Activated T-cell treated with anti-CD3 and anti-CD28 coated beads, Interleukin-2, amount 50 U/mL, for 72 hours (primary cell): ENCODE measurements around the gene ERC2. TPM values are rescaled to one million over a fixed set of nuclear protein-coding genes. Genes with fewer than 3 reads are reported as not detected.

Source experiments
- ATAC-seq, 2 donors: fragments of 150-1000 bp; cut with Tn5 transposase; replicated peaks in 1 of 2; 2 replicates each; pipeline ENCODE4 v1.10.0; 2021; ENCODE audit warnings: moderate library complexity in 2 of 2, mild to moderate bottlenecking in 1 of 2
- DNase-seq, 2 donors: peaks; one replicate each; pipeline ENCODE4 v3.0.0; 2021 to 2022; ENCODE audit warnings: mixed read lengths in 1 of 2
- H3K27ac Mint-ChIP-seq: one replicate; pipeline ENCODE4 v1.8.0; 2022; ENCODE audit warnings: mild to moderate bottlenecking, moderate library complexity, mixed read lengths
- H3K27me3 Mint-ChIP-seq: one replicate; pipeline ENCODE4 v1.8.0; 2022; ENCODE audit warnings: low read depth, mixed read lengths
- H3K36me3 Mint-ChIP-seq, 2 donors: one replicate each; pipeline ENCODE4 v1.8.0; 2022; ENCODE audit warnings: mixed read lengths in 2 of 2, mild to moderate bottlenecking in 1 of 2; ENCODE audit not compliant: insufficient read depth in 2 of 2
- H3K4me1 Mint-ChIP-seq: one replicate; pipeline ENCODE4 v1.8.0; 2022; ENCODE audit warnings: low read depth, mixed read lengths
- H3K4me3 Mint-ChIP-seq, 2 donors: one replicate each; pipeline ENCODE4 v1.8.0; 2022; ENCODE audit warnings: mild to moderate bottlenecking in 2 of 2, mixed read lengths in 2 of 2, moderate library complexity in 2 of 2
- H3K9me3 Mint-ChIP-seq, 2 donors: one replicate each; pipeline ENCODE4 v1.8.0; 2022; ENCODE audit warnings: mixed read lengths in 2 of 2
- total RNA-seq, 2 donors: library from RNA; stranded (reverse); gene quantifications; one replicate each; pipeline ENCODE4 v1.2.3, GENCODE V29; 2022

The ERC2 gene
- total RNA-seq, 2 donors from 2014 or later, result 0.19 to 0.35 TPM

DNA sequence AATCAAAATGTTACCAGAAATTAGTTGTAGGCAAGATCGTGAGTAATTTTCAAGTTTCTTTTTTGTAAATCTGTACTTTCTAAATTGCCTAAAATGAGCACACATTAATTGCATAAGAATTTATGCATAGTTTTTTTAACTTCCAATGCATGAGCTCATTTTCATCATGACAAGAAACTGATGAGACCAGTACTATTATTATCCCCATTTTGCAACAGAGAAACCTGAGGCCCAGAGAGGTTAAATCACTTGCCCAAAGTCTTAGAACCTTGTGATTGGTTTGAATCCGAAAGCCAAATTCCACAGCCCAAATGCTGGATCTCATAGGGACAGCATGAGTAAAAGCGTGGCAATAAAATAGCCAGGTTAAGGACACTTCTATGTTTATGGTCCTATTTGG is 274.7 kb downstream of the ERC2 start:
- Mint-ChIP-seq H3K4me3 (no peak overlapping the region), H3K4me1 (no peaks in the 10 kb centered on the region), H3K36me3 (no peaks in the 10 kb centered on the region), H3K27ac (no peak overlapping the region), H3K27me3 (no peaks in the 10 kb centered on the region), H3K9me3 (no peaks in the 10 kb centered on the region)
- no peak for DNase-seq
- ATAC-seq, result no peak

- DNase-seq (no peak), ATAC-seq (no peak)
- H3K4me1 Mint-ChIP-seq, result no peaks in the 10 kb centered on the region
- no peaks in the 10 kb centered on the region for H3K27me3 Mint-ChIP-seq
- H3K27ac Mint-ChIP-seq, result no peak overlapping the region
- no peak overlapping the region for H3K4me3 Mint-ChIP-seq
- no peaks in the 10 kb centered on the region for H3K9me3 Mint-ChIP-seq
- no peaks in the 10 kb centered on the region for H3K36me3 Mint-ChIP-seq
Measured at GRCh38 chr3:56192001-56192400, 276.3 kb downstream of the ERC2 start.

GRCh38 chr3:56190771-56191305 is 277.4 kb downstream of the ERC2 start:
- Mint-ChIP-seq H3K36me3 (no peaks in the 10 kb centered on the region), H3K4me1 (no peaks in the 10 kb centered on the region), H3K9me3 (no peaks in the 10 kb centered on the region), H3K27ac (no peak overlapping the region), H3K27me3 (no peaks in the 10 kb centered on the region), H3K4me3 (no peak overlapping the region)
- DNase-seq (no peak), ATAC-seq (no peak)

GRCh38 chr3:56190130-56190529 is 278.1 kb downstream of the ERC2 start:
- DNase-seq, result no peak
- Mint-ChIP-seq H3K27ac (no peak overlapping the region), H3K9me3 (no peaks in the 10 kb centered on the region), H3K36me3 (no peaks in the 10 kb centered on the region), H3K4me1 (no peaks in the 10 kb centered on the region), H3K27me3 (no peaks in the 10 kb centered on the region), H3K4me3 (no peak overlapping the region)
- no peak for ATAC-seq

DNA sequence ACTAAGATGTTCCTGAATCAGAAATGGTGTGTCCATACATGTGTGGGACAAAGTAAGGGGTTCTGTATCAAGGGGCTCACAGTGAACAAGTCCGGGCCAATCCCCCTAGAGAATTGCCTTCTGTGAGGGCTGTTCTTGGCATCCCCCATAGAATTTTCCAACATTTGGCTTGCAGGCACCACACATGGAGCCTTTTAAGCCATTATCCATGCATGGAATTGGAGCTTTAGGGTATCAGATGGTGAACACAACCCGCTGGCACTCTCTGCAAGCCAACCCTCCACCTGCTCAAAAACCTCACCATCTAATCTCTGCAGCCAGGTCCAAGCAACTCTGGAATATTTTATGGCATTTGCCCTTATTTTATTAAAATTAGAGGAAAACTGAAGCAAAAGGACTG is 278.7 kb downstream of the ERC2 start:
- H3K4me3 Mint-ChIP-seq, result no peak overlapping the region
- no peaks in the 10 kb centered on the region for H3K27me3 Mint-ChIP-seq
- no peaks in the 10 kb centered on the region for H3K4me1 Mint-ChIP-seq
- H3K36me3 Mint-ChIP-seq, result no peaks in the 10 kb centered on the region
- DNase-seq, result no peak
- no peak overlapping the region for H3K27ac Mint-ChIP-seq
- no peaks in the 10 kb centered on the region for H3K9me3 Mint-ChIP-seq
- no peak for ATAC-seq

- H3K4me1 Mint-ChIP-seq, result no peaks in the 10 kb centered on the region
- H3K9me3 Mint-ChIP-seq, result no peaks in the 10 kb centered on the region
- ATAC-seq, result no peak
Measured at GRCh38 chr3:56188201-56188600, 280.1 kb downstream of the ERC2 start.

DNA sequence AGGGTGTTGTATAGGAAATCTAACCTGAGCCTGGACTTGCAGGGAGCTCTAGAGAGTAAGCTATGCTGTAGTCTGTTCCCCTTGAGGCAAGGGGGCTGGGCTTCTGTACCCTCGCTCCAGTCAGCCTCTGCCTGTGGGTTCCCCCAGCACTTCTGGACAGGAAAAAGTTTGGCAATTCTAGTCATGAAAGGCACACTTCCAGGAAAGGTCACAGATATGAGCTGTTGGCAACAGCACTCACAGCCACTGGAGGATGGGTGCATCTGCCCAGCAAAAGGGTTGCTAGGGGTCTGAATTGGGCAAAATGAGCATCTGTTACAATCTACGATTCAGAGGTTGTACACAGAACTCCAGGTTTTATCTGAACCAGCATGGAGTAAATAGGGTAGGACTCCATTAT is 281.2 kb downstream of the ERC2 start:
- ATAC-seq (no peak), DNase-seq (no peak)
- no peaks in the 10 kb centered on the region for H3K27me3 Mint-ChIP-seq
- H3K9me3 Mint-ChIP-seq, result no peaks in the 10 kb centered on the region
- H3K4me1 Mint-ChIP-seq, result no peaks in the 10 kb centered on the region
- no peak overlapping the region for H3K4me3 Mint-ChIP-seq
- no peaks in the 10 kb centered on the region for H3K36me3 Mint-ChIP-seq
- no peak overlapping the region for H3K27ac Mint-ChIP-seq

More at GRCh38 chr3:56188201-56188600, 280.1 kb downstream of the ERC2 start:
- H3K27ac Mint-ChIP-seq, result no peak overlapping the region
- no peak for DNase-seq
- no peaks in the 10 kb centered on the region for H3K36me3 Mint-ChIP-seq
- H3K27me3 Mint-ChIP-seq, result no peaks in the 10 kb centered on the region
- H3K4me3 Mint-ChIP-seq, result no peak overlapping the region

DNA sequence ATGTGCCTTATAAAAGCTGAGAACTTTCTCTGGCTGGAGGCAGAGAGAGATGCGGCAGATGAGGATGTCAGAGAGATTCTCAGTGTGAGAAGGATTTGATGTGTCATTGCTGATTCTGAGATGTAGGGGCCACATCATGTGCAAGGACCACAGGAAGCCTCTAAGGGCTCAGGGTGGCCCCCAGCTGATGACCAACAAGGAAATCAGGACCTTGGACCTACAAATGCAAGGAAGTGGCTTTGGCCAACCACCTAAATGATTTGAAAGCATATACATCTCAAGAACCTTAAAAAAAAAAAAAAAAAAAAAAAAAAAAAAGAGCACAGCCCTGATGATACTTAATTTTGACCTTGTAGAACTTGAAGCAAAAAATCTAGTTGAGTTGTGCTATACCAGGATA is 282.4 kb downstream of the ERC2 start:
- no peak for ATAC-seq
- no peak for DNase-seq
- no peak overlapping the region for H3K27ac Mint-ChIP-seq
- no peaks in the 10 kb centered on the region for H3K9me3 Mint-ChIP-seq
- no peaks in the 10 kb centered on the region for H3K36me3 Mint-ChIP-seq
- H3K27me3 Mint-ChIP-seq, result no peaks in the 10 kb centered on the region
- no peak overlapping the region for H3K4me3 Mint-ChIP-seq
- no peaks in the 10 kb centered on the region for H3K4me1 Mint-ChIP-seq

- H3K36me3 Mint-ChIP-seq, result no peaks in the 10 kb centered on the region
- no peaks in the 10 kb centered on the region for H3K4me1 Mint-ChIP-seq
- no peak overlapping the region for H3K27ac Mint-ChIP-seq
- DNase-seq (no peak), ATAC-seq (no peak)
- peaks cover 0 to 4% of the 10 kb centered on the region in 2 donors for H3K9me3 Mint-ChIP-seq
- H3K27me3 Mint-ChIP-seq, result no peaks in the 10 kb centered on the region
- H3K4me3 Mint-ChIP-seq, result no peak overlapping the region
Measured at GRCh38 chr3:56183529-56183928, 284.7 kb downstream of the ERC2 start.

- H3K36me3 Mint-ChIP-seq, result no peaks in the 10 kb centered on the region
- no peaks in the 10 kb centered on the region for H3K27me3 Mint-ChIP-seq
- H3K27ac Mint-ChIP-seq, result no peak overlapping the region
- no peaks in the 10 kb centered on the region for H3K4me1 Mint-ChIP-seq
- H3K9me3 Mint-ChIP-seq, result peaks cover 0 to 4% of the 10 kb centered on the region in 2 donors
- no peak for ATAC-seq
- H3K4me3 Mint-ChIP-seq, result no peak overlapping the region
- no peak for DNase-seq
Measured at GRCh38 chr3:56180433-56180832, 287.8 kb downstream of the ERC2 start.

DNA sequence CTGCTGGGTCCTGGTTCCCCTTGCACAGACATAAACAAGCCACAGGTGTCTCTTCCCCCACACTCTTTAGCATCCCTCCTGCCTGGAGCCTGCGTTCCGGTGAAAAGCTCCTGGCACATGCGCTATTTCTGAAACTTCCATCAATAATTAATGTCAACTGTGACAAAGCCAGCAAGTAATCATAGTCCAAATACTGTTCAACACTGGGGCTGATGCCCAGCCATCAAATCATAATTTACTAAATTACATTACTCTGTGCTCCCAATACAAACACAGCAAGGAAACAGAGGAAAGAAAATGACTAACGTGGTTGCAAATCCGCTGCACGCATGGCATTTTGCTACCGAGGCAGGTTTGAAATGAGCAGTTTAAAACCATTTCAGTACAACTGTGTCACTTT is 294.7 kb downstream of the ERC2 start:
- Mint-ChIP-seq H3K4me3 (no peak overlapping the region), H3K27me3 (peaks cover 9% of the 10 kb centered on the region), H3K27ac (no peak overlapping the region), H3K36me3 (no peaks in the 10 kb centered on the region), H3K9me3 (no peaks in the 10 kb centered on the region), H3K4me1 (no peaks in the 10 kb centered on the region)
- DNase-seq (no peak), ATAC-seq (no peak)

- H3K36me3 Mint-ChIP-seq, result no peaks in the 10 kb centered on the region
Measured at GRCh38 chr3:56164436-56164835, 303.8 kb downstream of the ERC2 start.

GRCh38 chr3:56157693-56158362 is 310.4 kb downstream of the ERC2 start:
- Mint-ChIP-seq H3K27ac (no peak overlapping the region), H3K36me3 (no peaks in the 10 kb centered on the region), H3K4me1 (no peaks in the 10 kb centered on the region), H3K27me3 (no peaks in the 10 kb centered on the region), H3K4me3 (no peak overlapping the region), H3K9me3 (peaks cover 4 to 5% of the 10 kb centered on the region in 2 donors)
- DNase-seq (no peak), ATAC-seq (no peak)

More at GRCh38 chr3:56164436-56164835, 303.8 kb downstream of the ERC2 start:
- H3K27me3 Mint-ChIP-seq, result no peaks in the 10 kb centered on the region
- no peak overlapping the region for H3K4me3 Mint-ChIP-seq
- DNase-seq, result no peak
- peaks cover 2 to 6% of the 10 kb centered on the region in 2 donors for H3K9me3 Mint-ChIP-seq
- H3K4me1 Mint-ChIP-seq, result no peaks in the 10 kb centered on the region
- peak overlapping the region; percentile 55 for H3K27ac Mint-ChIP-seq
- ATAC-seq, result no peak

DNA sequence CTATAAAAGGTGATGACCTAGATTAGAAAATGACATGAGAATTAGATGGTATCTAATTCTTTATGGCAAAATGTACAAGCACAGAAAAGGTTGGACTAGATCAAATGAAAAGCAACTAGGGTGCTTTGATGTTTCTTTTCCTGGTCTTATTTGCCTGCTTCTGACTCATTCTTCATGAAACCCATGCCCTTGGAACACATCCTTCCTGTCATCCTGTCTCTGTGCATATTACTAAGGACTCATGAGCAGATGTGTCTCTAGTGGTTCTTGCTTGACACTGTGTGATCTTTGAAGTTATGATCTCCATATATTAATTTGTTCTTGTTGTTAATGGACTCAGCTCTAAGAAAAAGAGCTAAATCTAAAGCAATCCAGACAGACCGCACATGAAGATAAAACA is 314.0 kb downstream of the ERC2 start:
- peaks cover 0 to 5% of the 10 kb centered on the region in 2 donors for H3K9me3 Mint-ChIP-seq
- H3K27ac Mint-ChIP-seq, result no peak overlapping the region
- H3K4me1 Mint-ChIP-seq, result no peaks in the 10 kb centered on the region
- DNase-seq (no peak), ATAC-seq (no peak)
- no peaks in the 10 kb centered on the region for H3K27me3 Mint-ChIP-seq
- H3K4me3 Mint-ChIP-seq, result no peak overlapping the region
- no peaks in the 10 kb centered on the region for H3K36me3 Mint-ChIP-seq
